H9 (cell line): ENCODE results near the gene GRHPR. TPM values are rescaled to one million over a fixed set of nuclear protein-coding genes. Genes with fewer than 3 reads are reported as not detected.
A peak's percentile ranks its signal among the peaks of the same experiment; 100 is the strongest.

Experiments
- DNase-seq: peaks from one replicate; pipeline ENCODE4 v3.0.0-alpha.2; 2017
- H2AFZ ChIP-seq: one replicate; pipeline ENCODE4 v1.6.1; 2013; ENCODE audit warnings: mild to moderate bottlenecking, low read length, control low read depth, moderate library complexity
- H2AK5ac ChIP-seq: 2 replicates; pipeline ENCODE4 v1.6.1; 2013; ENCODE audit warnings: low read length, control low read depth, mixed read lengths; ENCODE audit not compliant: insufficient read length
- H2BK120ac ChIP-seq: one replicate; pipeline ENCODE4 v1.6.1; 2013; ENCODE audit warnings: low read depth, mild to moderate bottlenecking, low read length, control low read depth, inconsistent platforms; ENCODE audit not compliant: poor library complexity, severe bottlenecking
- H2BK12ac ChIP-seq: 2 replicates; pipeline ENCODE4 v1.6.1; 2013; ENCODE audit warnings: low read length, control low read depth, mixed read lengths, low read depth; ENCODE audit not compliant: insufficient read length
- H2BK15ac ChIP-seq: 2 replicates; pipeline ENCODE4 v1.6.1; 2013; ENCODE audit warnings: low read depth, low read length, control low read depth
- H2BK20ac ChIP-seq: one replicate; pipeline ENCODE4 v1.6.1; 2013; ENCODE audit warnings: low read depth, mild to moderate bottlenecking, low read length, control low read depth, inconsistent platforms; ENCODE audit not compliant: poor library complexity, severe bottlenecking
- H2BK5ac ChIP-seq: 2 replicates; pipeline ENCODE4 v1.6.1; 2013; ENCODE audit warnings: low read length, control low read depth, mixed read lengths; ENCODE audit not compliant: insufficient read length
- H3K14ac ChIP-seq: 2 replicates; pipeline ENCODE4 v1.6.1; 2013; ENCODE audit warnings: low read length, control low read depth; ENCODE audit not compliant: insufficient read depth
- H3K18ac ChIP-seq: 2 replicates; pipeline ENCODE4 v1.6.1; 2013; ENCODE audit warnings: low read depth, mild to moderate bottlenecking, mixed read lengths, low read length, control low read depth; ENCODE audit not compliant: insufficient read length
- H3K23ac ChIP-seq: 2 replicates; pipeline ENCODE4 v1.6.1; 2013; ENCODE audit warnings: low read length, control low read depth, mixed read lengths, low read depth; ENCODE audit not compliant: insufficient read length
- H3K23me2 ChIP-seq: 2 replicates; pipeline ENCODE4 v1.6.1; 2013; ENCODE audit warnings: low read depth, mild to moderate bottlenecking, mixed read lengths, low read length, control low read depth; ENCODE audit not compliant: insufficient read length, poor library complexity, severe bottlenecking
- H3K27ac ChIP-seq: 2 replicates; pipeline ENCODE4 v1.5.1; 2013; ENCODE audit warnings: low read length, control low read depth, mixed read lengths, low read depth; ENCODE audit not compliant: insufficient read length
- H3K27me3 ChIP-seq: 2 replicates; pipeline ENCODE4 v1.6.1; 2013; ENCODE audit warnings: low read length, control low read depth, inconsistent platforms; ENCODE audit not compliant: insufficient read depth
- H3K4ac ChIP-seq: 2 replicates; pipeline ENCODE4 v1.6.1; 2013; ENCODE audit warnings: low read depth, mild to moderate bottlenecking, control low read depth, inconsistent platforms, low read length, moderate library complexity
- H3K4me1 ChIP-seq: 2 replicates; pipeline ENCODE4 v1.6.1; 2013; ENCODE audit warnings: low read length, control low read depth, inconsistent platforms; ENCODE audit not compliant: insufficient read depth
- H3K4me2 ChIP-seq: 2 replicates; pipeline ENCODE4 v1.6.1; 2013; ENCODE audit warnings: low read length, control low read depth, mixed read lengths; ENCODE audit not compliant: insufficient read length, insufficient read depth
- H3K56ac ChIP-seq: 2 replicates; pipeline ENCODE4 v1.6.1; 2013; ENCODE audit warnings: low read depth, mild to moderate bottlenecking, mixed read lengths, low read length, control low read depth; ENCODE audit not compliant: insufficient read length
- H3K79me1 ChIP-seq: 2 replicates; pipeline ENCODE4 v1.6.1; 2013; ENCODE audit warnings: low read depth, mild to moderate bottlenecking, moderate library complexity, low read length, control low read depth, inconsistent platforms; ENCODE audit not compliant: insufficient read depth, poor library complexity, severe bottlenecking
- H3K79me2 ChIP-seq: 2 replicates; pipeline ENCODE4 v1.6.1; 2013; ENCODE audit warnings: low read length, control low read depth, inconsistent platforms; ENCODE audit not compliant: insufficient read depth
- H3K9ac ChIP-seq: 2 replicates; pipeline ENCODE4 v1.6.1; 2013; ENCODE audit warnings: low read length, control low read depth, mixed read lengths; ENCODE audit not compliant: insufficient read length; ENCODE audit errors: extremely low read depth
- H3K9me3 ChIP-seq: one replicate; pipeline ENCODE4 v1.6.1; 2013; ENCODE audit warnings: low read depth, low read length, inconsistent platforms; ENCODE audit not compliant: control insufficient read depth
- H3T11ph ChIP-seq: one replicate; pipeline ENCODE4 v1.6.1; 2013; ENCODE audit warnings: mild to moderate bottlenecking, low read length, control low read depth, inconsistent platforms
- H4K20me1 ChIP-seq: one replicate; pipeline ENCODE4 v1.6.1; 2013; ENCODE audit not compliant: control insufficient read depth, insufficient read length, insufficient read depth
- H4K5ac ChIP-seq: 2 replicates; pipeline ENCODE4 v1.6.1; 2013; ENCODE audit warnings: low read depth, mild to moderate bottlenecking, mixed read lengths, low read length, control low read depth; ENCODE audit not compliant: insufficient read length
- H4K8ac ChIP-seq: replicated peaks from 2 replicates; pipeline ENCODE4 v1.6.1; 2013; ENCODE audit warnings: low read length, control low read depth, mixed read lengths, low read depth; ENCODE audit not compliant: insufficient read length
- H4K91ac ChIP-seq: 2 replicates; pipeline ENCODE4 v1.6.1; 2013; ENCODE audit warnings: low read depth, mild to moderate bottlenecking, moderate library complexity, mixed read lengths, low read length, control low read depth; ENCODE audit not compliant: insufficient read length
- H3K27ac Mint-ChIP-seq, 3 experiments: 2 replicates in 2 of 3; 3 replicates in 1 of 3; pipeline ENCODE4 v1.8.0; 2020 to 2021; ENCODE audit warnings: mixed read lengths in 3 of 3, mild to moderate bottlenecking in 1 of 3, moderate library complexity in 1 of 3
- H3K27me3 Mint-ChIP-seq: 2 replicates; pipeline ENCODE4 v1.8.0; 2021; ENCODE audit warnings: low read depth, mild to moderate bottlenecking, moderate library complexity, mixed read lengths
- H3K36me3 Mint-ChIP-seq, 3 experiments: 2 replicates in 2 of 3; 3 replicates in 1 of 3; pipeline ENCODE4 v1.8.0; 2020 to 2021; ENCODE audit warnings: low read depth in 3 of 3, mixed read lengths in 3 of 3; ENCODE audit not compliant: insufficient read depth in 1 of 3
- H3K4me1 Mint-ChIP-seq, 2 experiments: 2 replicates each; pipeline ENCODE4 v1.8.0; 2020; ENCODE audit warnings: mixed read lengths in 2 of 2
- H3K4me3 Mint-ChIP-seq, 2 experiments: 2 replicates in 1 of 2; 3 replicates in 1 of 2; pipeline ENCODE4 v1.8.0; 2020 to 2021; ENCODE audit warnings: mild to moderate bottlenecking in 2 of 2, mixed read lengths in 2 of 2, moderate library complexity in 1 of 2
- H3K9me3 Mint-ChIP-seq, 2 experiments: 2 replicates in 1 of 2; 3 replicates in 1 of 2; pipeline ENCODE4 v1.8.0; 2020; ENCODE audit warnings: mild to moderate bottlenecking in 2 of 2, mixed read lengths in 2 of 2, moderate library complexity in 1 of 2
- CTCF ChIP-seq: fragments of 200-600 bp; sonication (generic); conservative IDR thresholded peaks from 3 replicates; pipeline ENCODE4 v1.8.0; 2021; ENCODE audit warnings: antibody characterized with exemption, mild to moderate bottlenecking
- WGBS: extraction: QIAGEN DNeasy Blood & Tissue Kit; methylation state at CpG from one replicate; pipeline ENCODE4 v1.1.7; 2013; ENCODE audit warnings: missing lambda C conversion rate, low lambda C conversion rate, mixed read lengths; ENCODE audit not compliant: insufficient read length; ENCODE audit errors: extremely low coverage; 5-methylcytosine and 5-hydroxymethylcytosine counted together
- total RNA-seq: library from RNA; stranded (reverse); gene quantifications from 2 replicates; pipeline ENCODE4 v1.2.1, GENCODE V29; 2021

GRHPR gene
- total RNA-seq, 1 experiment from 2014 or later = 97.9 TPM

GRCh38 chr9:37480759-37481158, 58.3 kb downstream of the GRHPR start:
- Histone ChIP-seq H3K79me1 (no peaks in the 10 kb centered on the region), H3K23ac (no peak overlapping the region), H4K20me1 (no peaks in the 10 kb centered on the region), H3K4me2 (no peak overlapping the region), H3K79me2 (no peaks in the 10 kb centered on the region), H2BK12ac (no peak overlapping the region), H3K4me1 (peaks cover 2% of the 10 kb centered on the region; the same call in 1 of the 2 replicates), H3K27me3 (no peaks in the 10 kb centered on the region), H3K9me3 (no peaks in the 10 kb centered on the region), H3K23me2 (no peaks in the 10 kb centered on the region), H4K8ac (no peak overlapping the region), H3T11ph (no peak overlapping the region), H3K9ac (no peak overlapping the region), H3K18ac (no peak overlapping the region), H2AFZ (no peak overlapping the region), H3K4ac (no peak overlapping the region), H3K56ac (no peak overlapping the region), H2BK20ac (no peak overlapping the region), H4K91ac (no peak overlapping the region), H2BK120ac (no peak overlapping the region), H3K27ac (no peak overlapping the region), H2BK15ac (no peak overlapping the region), H2BK5ac (no peak overlapping the region), H2AK5ac (no peak overlapping the region), H4K5ac (no peak overlapping the region), H3K14ac (no peak overlapping the region)
- H3K4me1 Mint-ChIP-seq = peaks cover 15% of the 10 kb centered on the region in 2 experiments
- H3K27ac Mint-ChIP-seq = no peak overlapping the region
- peaks cover 3% of the 10 kb centered on the region; the same call in 1 of the 2 replicates for H3K27me3 Mint-ChIP-seq
- no peaks in the 10 kb centered on the region for H3K9me3 Mint-ChIP-seq
- WGBS = no CpG with 5 or more reads among the region's 3 CpGs
- H3K36me3 Mint-ChIP-seq = no peaks in the 10 kb centered on the region
- no peak for DNase-seq
- 0 out of 3 replicates have a peak, but pooled peaks have one; percentile 20 for TF ChIP-seq CTCF
- H3K4me3 Mint-ChIP-seq = no peak overlapping the region
